Gastroesophageal sphincter (tissue), 3 donors: ENCODE measurements around the gene PROK1.

Experiments used
- EP300 ChIP-seq: sonication (generic); formaldehyde crosslinking; IDR thresholded peaks from one replicate; pipeline ENCODE4 v1.6.1; 2017; ENCODE audit warnings: antibody characterized with exemption, mild to moderate bottlenecking
- POLR2A ChIP-seq, 2 donors: fragments of 450-650 bp; IDR thresholded peaks; one replicate each; pipeline ENCODE4 v1.6.1; 2017; ENCODE audit warnings: antibody characterized with exemption in 2 of 2, mild to moderate bottlenecking in 2 of 2, moderate library complexity in 1 of 2
- POLR2AphosphoS5 ChIP-seq: sonication (generic); formaldehyde crosslinking; IDR thresholded peaks from one replicate; pipeline ENCODE4 v1.6.1; 2017; ENCODE audit warnings: antibody characterized with exemption
- TF ChIP-seq, protein P1 (sequence below), 4 experiments: fragments of 200-600 bp in 2 of 4; fragments of 450-650 bp in 2 of 4; sonication (generic) in 1 of 4; IDR thresholded peaks; one replicate each; pipeline ENCODE4 v1.5.1; 2017 to 2019; ENCODE audit warnings: antibody characterized with exemption in 4 of 4, mild to moderate bottlenecking in 2 of 4, moderate library complexity in 2 of 4

DNA sequence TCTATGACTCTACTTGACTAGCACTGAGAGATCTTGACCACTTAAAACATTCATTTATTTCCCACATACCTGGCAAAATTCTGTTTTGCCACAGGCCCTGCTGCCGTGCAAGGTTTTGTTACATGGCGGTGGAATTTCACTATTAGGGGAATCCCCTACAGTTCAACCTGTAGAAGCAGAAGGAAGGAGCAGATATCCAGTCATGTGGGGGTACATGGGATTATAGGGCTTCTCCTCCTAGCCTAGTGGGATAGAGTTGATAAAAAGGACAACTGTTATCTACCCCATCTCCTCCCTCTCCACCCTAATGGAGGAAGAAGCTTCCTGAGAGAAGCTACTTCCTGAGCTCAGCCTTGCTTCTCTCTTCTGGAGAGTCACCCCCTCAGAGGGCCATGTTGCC is 17.7 kb upstream of the PROK1 start:
- TF ChIP-seq, protein P1, sequence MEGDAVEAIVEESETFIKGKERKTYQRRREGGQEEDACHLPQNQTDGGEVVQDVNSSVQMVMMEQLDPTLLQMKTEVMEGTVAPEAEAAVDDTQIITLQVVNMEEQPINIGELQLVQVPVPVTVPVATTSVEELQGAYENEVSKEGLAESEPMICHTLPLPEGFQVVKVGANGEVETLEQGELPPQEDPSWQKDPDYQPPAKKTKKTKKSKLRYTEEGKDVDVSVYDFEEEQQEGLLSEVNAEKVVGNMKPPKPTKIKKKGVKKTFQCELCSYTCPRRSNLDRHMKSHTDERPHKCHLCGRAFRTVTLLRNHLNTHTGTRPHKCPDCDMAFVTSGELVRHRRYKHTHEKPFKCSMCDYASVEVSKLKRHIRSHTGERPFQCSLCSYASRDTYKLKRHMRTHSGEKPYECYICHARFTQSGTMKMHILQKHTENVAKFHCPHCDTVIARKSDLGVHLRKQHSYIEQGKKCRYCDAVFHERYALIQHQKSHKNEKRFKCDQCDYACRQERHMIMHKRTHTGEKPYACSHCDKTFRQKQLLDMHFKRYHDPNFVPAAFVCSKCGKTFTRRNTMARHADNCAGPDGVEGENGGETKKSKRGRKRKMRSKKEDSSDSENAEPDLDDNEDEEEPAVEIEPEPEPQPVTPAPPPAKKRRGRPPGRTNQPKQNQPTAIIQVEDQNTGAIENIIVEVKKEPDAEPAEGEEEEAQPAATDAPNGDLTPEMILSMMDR (IDR thresholded peaks at IDR 0.05): no peak
- TF ChIP-seq POLR2AphosphoS5: no peak
- TF ChIP-seq POLR2A (IDR thresholded peaks at IDR 0.05): no peak
- no peak for TF ChIP-seq EP300
